PC-3 (cell line): ENCODE measurements around the gene MAP2K5. TPM values are rescaled to one million over a fixed set of nuclear protein-coding genes. Genes with fewer than 3 reads are reported as not detected.

Experiments used
- ATAC-seq: fragments of 200-7000 bp; cut with Tn5 transposase; 2 replicates; pipeline ENCODE4 v1.9.1; 2020; ENCODE audit warnings: mild to moderate bottlenecking, moderate library complexity
- BruUV-seq: library from RNA; stranded (reverse); fragments of 400-500 nt; replicated peaks from 2 replicates; lab custom pipeline; 2021; lab: Mats Ljungman, UMichigan
- CTCF ChIA-PET: fragments of 300-600 bp; sonication (Branson Sonifier 250); formaldehyde crosslinking; loops from one replicate; lab custom pipeline; 2022; ENCODE audit warnings: antibody characterized with exemption; lab: Charles Lee
- POLR2A ChIA-PET: fragments of 300-600 bp; sonication (Branson Sonifier 250); formaldehyde crosslinking; loops from one replicate; lab custom pipeline; 2022; ENCODE audit warnings: antibody characterized with exemption; ENCODE audit not compliant: unreplicated experiment; lab: Charles Lee
- DNase-seq: peaks from one replicate; pipeline ENCODE4 v3.0.0-alpha.2; 2015
- H2AFZ ChIP-seq: fragments of 300-600 bp; sonication (generic); 2 replicates; pipeline ENCODE4 v1.6.0; 2016; ENCODE audit warnings: antibody characterized with exemption, low read length
- H3F3A ChIP-seq: fragments of 300-600 bp; sonication (generic); one replicate; pipeline ENCODE4 v1.6.0; 2017; ENCODE audit warnings: antibody characterized with exemption, low read length, control low read depth, mild to moderate bottlenecking; ENCODE audit not compliant: unreplicated experiment
- H3K27ac ChIP-seq: fragments of 300-600 bp; sonication (generic); 2 replicates; pipeline ENCODE4 v1.5.1; 2016; ENCODE audit warnings: mild to moderate bottlenecking, low read length
- H3K27me3 ChIP-seq: fragments of 300-600 bp; sonication (generic); 2 replicates; pipeline ENCODE4 v1.6.1; 2016; ENCODE audit warnings: low read length, mixed read lengths
- H3K36me3 ChIP-seq: fragments of 300-600 bp; sonication (generic); 2 replicates; pipeline ENCODE4 v1.6.1; 2016; ENCODE audit warnings: low read depth, mixed run types, low read length, mixed read lengths
- H3K4me1 ChIP-seq: fragments of 300-600 bp; sonication (generic); 2 replicates; pipeline ENCODE4 v1.5.1; 2016; ENCODE audit warnings: low read length; ENCODE audit not compliant: insufficient read depth
- H3K4me2 ChIP-seq: fragments of 300-600 bp; sonication (generic); 2 replicates; pipeline ENCODE4 v1.6.0; 2016; ENCODE audit warnings: low read length
- H3K4me3 ChIP-seq: fragments of 300-600 bp; sonication (generic); 2 replicates; pipeline ENCODE4 v1.5.1; 2016; ENCODE audit warnings: mild to moderate bottlenecking, low read length, mixed read lengths
- H3K79me2 ChIP-seq: fragments of 300-600 bp; sonication (generic); 2 replicates; pipeline ENCODE4 v1.6.1; 2017; ENCODE audit warnings: low read length, mixed read lengths
- H3K9ac ChIP-seq: fragments of 300-600 bp; sonication (generic); 2 replicates; pipeline ENCODE4 v1.6.0; 2016; ENCODE audit warnings: mild to moderate bottlenecking, low read length
- H3K9me2 ChIP-seq: fragments of 300-600 bp; sonication (generic); replicated peaks from 2 replicates; pipeline ENCODE4 v1.6.1; 2016; ENCODE audit warnings: mixed run types, low read length, mixed read lengths
- H3K9me3 ChIP-seq: fragments of 300-600 bp; sonication (generic); 2 replicates; pipeline ENCODE4 v1.6.1; 2016; ENCODE audit warnings: low read length, mixed read lengths
- H4K20me1 ChIP-seq: fragments of 300-600 bp; sonication (generic); 2 replicates; pipeline ENCODE4 v1.6.1; 2016; ENCODE audit warnings: low read length, mixed read lengths
- EZH2 ChIP-seq: fragments of 300-600 bp; sonication (generic); IDR thresholded peaks from one replicate; pipeline ENCODE4 v1.6.1; 2017; ENCODE audit warnings: antibody characterized with exemption, mild to moderate bottlenecking, low read length; ENCODE audit not compliant: unreplicated experiment
- EZH2phosphoT487 ChIP-seq: fragments of 300-600 bp; sonication (generic); IDR thresholded peaks from 2 replicates; pipeline ENCODE4 v1.6.1; 2018; ENCODE audit warnings: mild to moderate bottlenecking, antibody characterized with exemption, low read length, borderline replicate concordance
- intact Hi-C: fragments of 100-400 bp; cut with micrococcal nuclease; formaldehyde crosslinking; loops from 2 replicates; pipeline ENCODE4 v1.9.0; 2023
- total RNA-seq: library from RNA; depleted of rRNA; stranded (reverse); fragments of >200 nt; gene quantifications from 2 replicates; pipeline ENCODE4 v1.2.3, GENCODE V29; 2014
- TF ChIP-seq, protein P1 (sequence below): fragments of 300-600 bp; sonication (generic); conservative IDR thresholded peaks from 2 replicates; pipeline ENCODE4 v1.5.1; 2017; ENCODE audit warnings: antibody characterized with exemption, low read depth, mild to moderate bottlenecking, low read length

Gene MAP2K5
- total RNA-seq, 1 experiment from 2014 or later, result 5.5 TPM

DNA sequence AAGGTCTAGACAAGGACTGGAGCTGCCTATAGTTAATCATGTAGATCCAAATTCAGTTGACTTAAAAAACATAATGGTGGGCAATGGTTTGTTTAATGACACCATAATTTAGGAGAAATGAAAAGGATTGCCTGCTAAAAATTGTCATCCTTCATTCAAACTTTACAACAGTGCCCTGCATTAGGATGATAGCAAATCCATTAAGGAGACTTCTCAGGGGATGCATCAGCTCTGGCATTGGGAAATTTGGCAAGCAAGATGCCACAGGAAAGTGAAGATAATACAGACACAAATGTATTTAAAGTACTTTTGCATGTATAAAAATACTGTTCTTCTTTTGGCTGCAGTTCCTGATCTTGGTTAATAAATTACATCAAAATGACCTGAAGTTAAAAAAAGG lies 189.7 kb downstream of the MAP2K5 start:
- Histone ChIP-seq H3F3A (no peaks in the 10 kb centered on the region), H3K79me2 (no peaks in the 10 kb centered on the region), H3K36me3 (no peaks in the 10 kb centered on the region), H3K27me3 (no peaks in the 10 kb centered on the region), H3K4me2 (no peak overlapping the region), H3K9me2 (no peaks in the 10 kb centered on the region), H3K4me1 (no peaks in the 10 kb centered on the region), H4K20me1 (no peaks in the 10 kb centered on the region), H3K9me3 (no peaks in the 10 kb centered on the region), H3K9ac (no peak overlapping the region), H3K27ac (no peak overlapping the region), H2AFZ (no peak overlapping the region), H3K4me3 (no peak overlapping the region)
- no TSS peak for BruUV-seq
- intact Hi-C loops, result no loop called here
- ATAC-seq (no peak), DNase-seq (no peak)
- CTCF ChIA-PET, result no interaction called here
- TF ChIP-seq, protein P1, sequence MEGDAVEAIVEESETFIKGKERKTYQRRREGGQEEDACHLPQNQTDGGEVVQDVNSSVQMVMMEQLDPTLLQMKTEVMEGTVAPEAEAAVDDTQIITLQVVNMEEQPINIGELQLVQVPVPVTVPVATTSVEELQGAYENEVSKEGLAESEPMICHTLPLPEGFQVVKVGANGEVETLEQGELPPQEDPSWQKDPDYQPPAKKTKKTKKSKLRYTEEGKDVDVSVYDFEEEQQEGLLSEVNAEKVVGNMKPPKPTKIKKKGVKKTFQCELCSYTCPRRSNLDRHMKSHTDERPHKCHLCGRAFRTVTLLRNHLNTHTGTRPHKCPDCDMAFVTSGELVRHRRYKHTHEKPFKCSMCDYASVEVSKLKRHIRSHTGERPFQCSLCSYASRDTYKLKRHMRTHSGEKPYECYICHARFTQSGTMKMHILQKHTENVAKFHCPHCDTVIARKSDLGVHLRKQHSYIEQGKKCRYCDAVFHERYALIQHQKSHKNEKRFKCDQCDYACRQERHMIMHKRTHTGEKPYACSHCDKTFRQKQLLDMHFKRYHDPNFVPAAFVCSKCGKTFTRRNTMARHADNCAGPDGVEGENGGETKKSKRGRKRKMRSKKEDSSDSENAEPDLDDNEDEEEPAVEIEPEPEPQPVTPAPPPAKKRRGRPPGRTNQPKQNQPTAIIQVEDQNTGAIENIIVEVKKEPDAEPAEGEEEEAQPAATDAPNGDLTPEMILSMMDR, result no peak
- TF ChIP-seq EZH2phosphoT487 (no peak), EZH2 (no peak)
- POLR2A ChIA-PET, result no interaction called here

- CTCF ChIA-PET, result no interaction called here
- BruUV-seq, result no TSS peak
- no peaks in the 10 kb centered on the region for H3K79me2 ChIP-seq
- H3K4me3 ChIP-seq, result no peak overlapping the region
- POLR2A ChIA-PET, result no interaction called here
- no peaks in the 10 kb centered on the region for H3K9me2 ChIP-seq
- DNase-seq (no peak), ATAC-seq (no peak)
- no peaks in the 10 kb centered on the region for H3K27me3 ChIP-seq
- no peaks in the 10 kb centered on the region for H3K4me1 ChIP-seq
- TF ChIP-seq EZH2phosphoT487 (no peak), EZH2 (no peak)
- TF ChIP-seq, protein P1, result no peak
- H2AFZ ChIP-seq, result no peak overlapping the region
- no peak overlapping the region for H3K4me2 ChIP-seq
- intact Hi-C loops, result no loop called here
- no peaks in the 10 kb centered on the region for H3K9me3 ChIP-seq
- no peak overlapping the region for H3K27ac ChIP-seq
- no peak overlapping the region for H3K9ac ChIP-seq
- no peaks in the 10 kb centered on the region for H3F3A ChIP-seq
- H4K20me1 ChIP-seq, result no peaks in the 10 kb centered on the region
- no peaks in the 10 kb centered on the region for H3K36me3 ChIP-seq
Measured at GRCh38 chr15:67732671-67733374, 190.3 kb downstream of the MAP2K5 start.

GRCh38 chr15:67735896-67736295 lies 193.4 kb downstream of the MAP2K5 start:
- ChIA-PET CTCF (no interaction called here), POLR2A (no interaction called here)
- H3K9me2 ChIP-seq, result no peaks in the 10 kb centered on the region
- H3K27me3 ChIP-seq, result no peaks in the 10 kb centered on the region
- H3K79me2 ChIP-seq, result no peaks in the 10 kb centered on the region
- TF ChIP-seq, protein P1, result no peak
- TF ChIP-seq EZH2, result no peak
- no peak for TF ChIP-seq EZH2phosphoT487
- no peak overlapping the region for H2AFZ ChIP-seq
- ATAC-seq (peak; percentile 38; the same call in 1 of the 2 replicates), DNase-seq (no peak)
- no peaks in the 10 kb centered on the region for H3K36me3 ChIP-seq
- H3K4me3 ChIP-seq, result no peak overlapping the region
- H3K9me3 ChIP-seq, result no peaks in the 10 kb centered on the region
- BruUV-seq, result no TSS peak
- no peaks in the 10 kb centered on the region for H3K4me1 ChIP-seq
- no peaks in the 10 kb centered on the region for H4K20me1 ChIP-seq
- H3K4me2 ChIP-seq, result no peak overlapping the region
- no peak overlapping the region for H3K27ac ChIP-seq
- no peaks in the 10 kb centered on the region for H3F3A ChIP-seq
- H3K9ac ChIP-seq, result no peak overlapping the region
- intact Hi-C loops, result no loop called here
